Upper lobe of left lung (tissue), 6 donors: Measurements from ENCODE around the gene SMTNL1. TPM values are rescaled to one million over a fixed set of nuclear protein-coding genes. Genes with fewer than 3 reads are reported as not detected.

Source experiments
- ATAC-seq, 2 donors: fragments of 200-7000 bp; cut with Tn5 transposase; one replicate each; pipeline ENCODE4 v1.9.1; 2022; ENCODE audit warnings: mild to moderate bottlenecking in 2 of 2, moderate library complexity in 2 of 2; ENCODE audit not compliant: low FRiP score in 2 of 2
- DNase-seq, 2 donors: peaks; one replicate each; pipeline ENCODE4 v3.0.0-alpha.2; 2019 to 2020
- H3K27ac ChIP-seq, 4 donors: fragments of 200-600 bp; sonication (generic); one replicate each; pipeline ENCODE4 v1.5.1; 2016 to 2019
- H3K27me3 ChIP-seq, 4 donors: fragments of 200-600 bp; sonication (generic); one replicate each; pipeline ENCODE4 v1.5.1; 2017 to 2019
- H3K36me3 ChIP-seq, 4 donors: fragments of 200-600 bp; sonication (generic); one replicate each; pipeline ENCODE4 v1.5.1; 2016 to 2019
- H3K4me1 ChIP-seq, 4 donors: fragments of 200-600 bp; sonication (generic); one replicate each; pipeline ENCODE4 v1.5.1; 2018 to 2019
- H3K4me3 ChIP-seq, 4 donors: fragments of 200-600 bp; sonication (generic); one replicate each; pipeline ENCODE4 v1.5.1; 2017 to 2019; ENCODE audit warnings: mild to moderate bottlenecking in 2 of 4, moderate library complexity in 1 of 4
- H3K9me3 ChIP-seq, 4 donors: fragments of 200-600 bp; sonication (generic); one replicate each; pipeline ENCODE4 v1.5.1; 2018 to 2019
- CTCF ChIP-seq, 6 experiments: fragments of 450-650 bp in 4 of 6; fragments of 200-600 bp in 2 of 6; sonication (generic) in 2 of 6; IDR thresholded peaks; one replicate each; pipeline ENCODE4 v1.5.1; 2016 to 2019; ENCODE audit warnings: antibody characterized with exemption in 6 of 6
- EP300 ChIP-seq, 4 donors: sonication (generic); formaldehyde crosslinking; IDR thresholded peaks; one replicate each; pipeline ENCODE4 v1.5.1; 2017; ENCODE audit warnings: antibody characterized with exemption in 4 of 4, control low read depth in 2 of 4
- POLR2A ChIP-seq, 4 donors: fragments of 450-650 bp; IDR thresholded peaks; one replicate each; pipeline ENCODE4 v1.5.1; 2016 to 2017; ENCODE audit warnings: antibody characterized with exemption in 4 of 4, mild to moderate bottlenecking in 2 of 4
- POLR2AphosphoS5 ChIP-seq, 2 donors: sonication (generic); formaldehyde crosslinking; IDR thresholded peaks; one replicate each; pipeline ENCODE4 v1.5.1; 2017; ENCODE audit warnings: antibody characterized with exemption in 2 of 2
- WGBS, 2 donors: methylation state at CpG; one replicate each; pipeline ENCODE4 v1.1.5; 2017 to 2018; 5-methylcytosine and 5-hydroxymethylcytosine counted together
- total RNA-seq, 6 donors: library from RNA; depleted of rRNA in 4 of 6; stranded (reverse); fragments of >200 nt in 4 of 6; gene quantifications; one replicate each; pipeline versions ENCODE4 v1.1.0 to v1.2.1, GENCODE V29; 2016 to 2021
- donor health status: DM: no; HTN: no; CAD: no; lungs with moderate emphysema.
- donor health status: DM: no; HTN: yes; CAD: no; lungs with severe emphysema.

Gene SMTNL1
- total RNA-seq, 6 donors from 2014 or later, result not detected

- DNase-seq (peak in 1 of 2 donors; percentile 81), ATAC-seq (peak; percentile 77 to 79)
- WGBS, 2 donors, result 64 to 80% methylated on average over 5 to 15 of the region's 15 CpGs
- Histone ChIP-seq H3K4me1 (peaks cover under 1 to 4% (median 4%) of the 10 kb centered on the region in 4 donors), H3K36me3 (peaks cover 0 to 33% (median 11%) of the 10 kb centered on the region in 4 donors), H3K9me3 (no peaks in the 10 kb centered on the region), H3K4me3 (no peak overlapping the region), H3K27me3 (no peaks in the 10 kb centered on the region), H3K27ac (peak overlapping the region in 1 of 4 donors; percentile 4)
- TF ChIP-seq CTCF (IDR thresholded peaks at IDR 0.05) (peak; percentile 79 to 93 (median 90)), EP300 (IDR thresholded peaks at IDR 0.05) (no peak)
These were observed 43.6 kb upstream of the SMTNL1 start for GRCh38 chr11:57493507-57494503.

- DNase-seq (peak in 1 of 2 donors; percentile 37), ATAC-seq (no peak)
- Histone ChIP-seq H3K4me3 (no peak overlapping the region), H3K27me3 (no peaks in the 10 kb centered on the region), H3K4me1 (peaks cover 17 to 26% (median 20%) of the 10 kb centered on the region in 4 donors), H3K36me3 (peaks cover 0 to 10% (median 2%) of the 10 kb centered on the region in 4 donors), H3K9me3 (no peaks in the 10 kb centered on the region), H3K27ac (no peak overlapping the region)
- WGBS, 2 donors, result 77 to 80% methylated on average over 9 of the region's 9 CpGs
- TF ChIP-seq CTCF (IDR thresholded peaks at IDR 0.05) (no peak), EP300 (IDR thresholded peaks at IDR 0.05) (no peak), POLR2A (IDR thresholded peaks at IDR 0.05) (no peak), POLR2AphosphoS5 (IDR thresholded peaks at IDR 0.05) (no peak)
These were observed 41.1 kb upstream of the SMTNL1 start for GRCh38 chr11:57496109-57496820.

GRCh38 chr11:57497303-57498247 is 39.8 kb upstream of the SMTNL1 start:
- Histone ChIP-seq H3K4me3 (no peak overlapping the region), H3K27ac (no peak overlapping the region), H3K4me1 (peaks cover 17 to 31% (median 25%) of the 10 kb centered on the region in 4 donors), H3K9me3 (no peaks in the 10 kb centered on the region), H3K27me3 (no peaks in the 10 kb centered on the region), H3K36me3 (peaks cover 0 to 6% (median 0%) of the 10 kb centered on the region in 4 donors)
- 93 to 94% methylated on average over 14 to 15 of the region's 15 CpGs for WGBS, 2 donors
- ATAC-seq (no peak), DNase-seq (no peak)
- TF ChIP-seq CTCF (IDR thresholded peaks at IDR 0.05), result no peak
- no peak for TF ChIP-seq POLR2AphosphoS5 (IDR thresholded peaks at IDR 0.05)
- TF ChIP-seq EP300 (IDR thresholded peaks at IDR 0.05), result no peak
- no peak for TF ChIP-seq POLR2A (IDR thresholded peaks at IDR 0.05)

- H3K4me1 ChIP-seq, result peaks cover 17 to 31% (median 25%) of the 10 kb centered on the region in 4 donors
- no peaks in the 10 kb centered on the region for H3K27me3 ChIP-seq
- 87 to 92% methylated on average over 6 of the region's 6 CpGs for WGBS, 2 donors
- peaks cover 0 to 6% (median 0%) of the 10 kb centered on the region in 4 donors for H3K36me3 ChIP-seq
- H3K27ac ChIP-seq, result peak overlapping the region; percentile 59 to 78 (median 70)
- DNase-seq, result no peak
- no peak for ATAC-seq
- no peak overlapping the region for H3K4me3 ChIP-seq
- H3K9me3 ChIP-seq, result no peaks in the 10 kb centered on the region
- TF ChIP-seq POLR2AphosphoS5 (IDR thresholded peaks at IDR 0.05), result no peak
- no peak for TF ChIP-seq CTCF (IDR thresholded peaks at IDR 0.05)
- TF ChIP-seq POLR2A (IDR thresholded peaks at IDR 0.05), result no peak
- TF ChIP-seq EP300 (IDR thresholded peaks at IDR 0.05), result no peak
These were observed 38.9 kb upstream of the SMTNL1 start for GRCh38 chr11:57498540-57498939.
